GM18505 (cell line): ENCODE results near the gene LPGAT1.

Source experiments
- ATAC-seq: cut with Tn5 transposase; IDR thresholded peaks from one replicate; pipeline ENCODE4 v1.9.1; 2021; ENCODE audit not compliant: unreplicated experiment
- POLR2A ChIP-seq: IDR thresholded peaks from 4 replicates; pipeline ENCODE4 v1.6.1; 2011; ENCODE audit warnings: borderline replicate concordance; ENCODE audit not compliant: insufficient read depth, insufficient read length; ENCODE audit errors: extremely low read depth

LPGAT1 gene

DNA sequence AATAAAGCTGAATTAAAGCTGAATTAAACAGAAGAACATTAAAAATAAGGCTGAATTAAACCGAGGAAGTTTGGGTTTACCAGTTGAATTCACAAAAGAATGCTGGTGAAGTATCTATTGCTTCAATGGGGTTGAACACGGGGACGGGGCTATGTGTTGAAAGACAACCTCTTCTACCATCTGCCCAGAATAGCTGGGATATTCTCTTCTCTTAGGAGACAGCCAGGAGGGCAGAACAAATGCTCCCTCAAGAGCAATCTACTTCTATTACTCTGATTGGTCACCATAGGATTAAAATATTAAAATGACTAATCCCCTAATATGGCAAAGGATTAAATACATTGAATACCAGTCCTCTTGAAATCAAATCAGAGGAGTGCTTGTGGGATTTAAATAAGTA lies 68.4 kb downstream of the LPGAT1 start:
- no peak for ATAC-seq
- TF ChIP-seq POLR2A: no peak

DNA sequence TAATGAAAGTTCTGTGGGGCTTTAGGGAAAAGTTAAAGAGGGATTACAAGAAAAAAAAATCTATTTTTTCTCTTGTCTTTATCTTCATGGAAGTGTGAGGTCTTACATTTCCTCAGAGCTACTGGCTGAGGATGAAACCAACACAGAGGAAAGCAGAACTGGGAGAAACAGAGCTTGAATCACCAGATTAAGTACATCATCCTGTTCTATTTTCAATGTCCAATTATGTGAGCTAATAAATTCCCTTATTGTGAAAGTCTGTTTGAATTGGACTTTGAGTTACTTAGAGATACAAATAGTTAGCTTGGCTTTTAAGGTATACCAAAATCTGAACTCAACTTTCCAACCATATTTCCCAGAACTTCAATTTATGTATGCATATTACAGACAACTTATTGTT lies 69.2 kb downstream of the LPGAT1 start:
- TF ChIP-seq POLR2A: no peak
- ATAC-seq: no peak

DNA sequence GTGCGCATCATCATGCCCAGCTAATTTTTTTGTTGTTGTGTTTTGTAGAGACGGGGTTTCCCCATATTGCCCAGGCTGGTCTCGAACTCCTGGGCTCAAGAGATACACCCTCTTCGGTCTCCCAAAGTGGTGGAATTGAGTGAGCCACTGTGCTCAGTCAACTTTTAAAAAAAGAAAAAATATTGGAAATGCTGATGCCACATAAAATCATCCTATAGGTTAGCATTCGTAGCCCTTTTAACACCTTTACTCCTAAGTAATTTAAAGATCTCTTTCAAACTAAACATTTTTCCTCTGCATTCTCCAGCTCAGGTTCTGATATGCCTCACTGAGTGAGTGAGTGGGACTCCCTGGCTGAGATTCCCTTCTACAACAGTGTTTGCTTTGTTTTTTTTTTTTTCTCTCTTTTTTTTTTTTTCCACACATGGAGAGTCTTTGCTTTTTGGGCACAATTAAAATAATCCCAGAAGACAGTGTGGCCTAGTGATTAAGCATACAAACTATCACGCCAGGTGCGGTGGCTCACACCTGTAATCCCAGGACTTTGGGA lies 74.0 kb downstream of the LPGAT1 start:
- no peak for TF ChIP-seq POLR2A
- ATAC-seq: no peak

DNA sequence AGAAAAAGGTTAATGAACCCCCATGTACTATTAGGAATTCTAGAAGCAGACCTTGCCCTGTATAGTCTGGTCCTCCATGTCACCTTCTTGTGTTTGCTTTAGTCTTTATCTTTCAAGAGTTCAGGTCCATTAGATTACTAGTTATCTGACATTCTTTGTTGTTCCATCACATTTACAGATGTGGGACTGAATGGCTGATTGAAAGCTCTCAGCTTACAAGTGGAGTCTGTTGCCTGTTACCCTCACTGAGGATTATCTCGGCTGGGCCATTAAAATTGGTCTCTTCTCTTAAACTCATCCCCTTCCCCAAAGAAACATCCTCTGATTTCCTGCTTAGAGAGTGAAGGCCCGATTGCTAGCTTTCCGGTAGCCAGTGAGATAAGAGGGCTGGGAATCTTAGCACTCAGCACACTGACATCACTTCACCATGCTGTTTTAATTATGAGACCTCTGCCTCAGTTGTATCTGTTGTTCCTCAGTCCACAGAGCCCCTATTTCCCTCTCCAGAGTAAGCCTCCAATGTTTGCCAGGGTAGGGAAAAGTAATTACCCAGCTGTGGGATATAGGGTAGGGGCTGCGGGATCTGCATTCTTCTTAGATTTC lies 76.8 kb downstream of the LPGAT1 start:
- no peak for TF ChIP-seq POLR2A
- ATAC-seq: no peak

DNA sequence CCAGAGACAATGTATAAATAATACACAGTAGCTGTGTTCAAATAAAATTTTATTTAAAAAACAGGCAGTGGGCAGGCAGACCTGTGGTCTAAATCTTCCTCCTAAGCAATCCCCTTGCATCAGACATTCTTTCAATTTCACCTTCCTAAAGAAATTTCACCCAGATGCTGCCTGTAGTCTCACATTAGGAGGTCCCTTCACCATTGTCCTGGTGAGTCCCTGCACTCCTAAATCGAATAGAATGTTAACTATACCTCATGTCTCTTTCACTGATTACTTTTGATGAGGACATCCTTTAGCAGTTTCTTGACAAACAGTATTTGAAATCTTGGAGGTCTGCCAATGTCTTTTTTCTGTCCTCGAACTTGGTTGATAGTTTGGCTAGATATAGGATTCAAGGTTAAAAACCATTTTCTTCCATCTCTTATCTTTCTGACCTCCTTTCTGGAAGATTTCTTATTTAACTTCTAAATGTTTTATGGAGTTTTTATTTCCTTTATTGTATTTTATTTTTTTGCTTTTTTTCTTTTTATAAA lies 77.5 kb downstream of the LPGAT1 start:
- no peak for TF ChIP-seq POLR2A
- ATAC-seq: no peak

DNA sequence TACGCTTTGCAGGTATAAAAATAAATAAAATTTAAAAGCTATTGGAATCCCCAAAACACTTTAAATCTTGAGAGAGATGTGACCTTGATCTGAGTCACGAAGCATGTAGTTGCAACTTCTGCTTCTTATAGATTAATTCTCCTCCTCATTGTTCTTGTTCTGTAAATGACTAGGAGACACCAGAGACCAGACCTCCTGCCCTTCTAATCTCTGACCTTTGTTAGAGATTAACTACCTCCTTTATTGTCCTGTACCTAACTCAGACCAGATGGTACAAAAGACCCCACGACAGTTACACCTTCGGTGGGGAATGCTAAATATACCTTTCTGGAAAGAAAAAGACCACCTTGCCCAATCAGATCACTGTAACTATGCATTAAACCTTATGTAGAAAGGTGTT lies 78.2 kb downstream of the LPGAT1 start:
- ATAC-seq: no peak
- TF ChIP-seq POLR2A: no peak

DNA sequence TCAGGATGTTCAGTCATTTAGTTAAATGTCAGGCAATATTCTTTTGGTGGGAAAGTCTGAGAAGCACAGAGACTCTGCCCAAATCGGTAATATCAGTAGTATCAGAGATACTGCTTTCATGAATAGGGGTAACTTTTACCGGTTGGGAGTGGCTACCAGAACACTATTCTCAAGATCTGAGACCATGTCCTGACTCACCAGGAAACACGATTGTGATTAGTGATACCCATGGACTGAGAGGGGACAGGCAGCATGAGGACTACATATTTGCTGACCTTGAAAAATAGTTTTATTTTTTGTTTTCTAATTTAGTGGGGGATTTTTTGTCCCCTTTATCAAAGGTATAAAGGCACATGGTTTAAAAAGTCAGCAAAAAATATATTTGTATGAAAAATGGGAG lies 79.1 kb downstream of the LPGAT1 start:
- no peak for ATAC-seq

DNA sequence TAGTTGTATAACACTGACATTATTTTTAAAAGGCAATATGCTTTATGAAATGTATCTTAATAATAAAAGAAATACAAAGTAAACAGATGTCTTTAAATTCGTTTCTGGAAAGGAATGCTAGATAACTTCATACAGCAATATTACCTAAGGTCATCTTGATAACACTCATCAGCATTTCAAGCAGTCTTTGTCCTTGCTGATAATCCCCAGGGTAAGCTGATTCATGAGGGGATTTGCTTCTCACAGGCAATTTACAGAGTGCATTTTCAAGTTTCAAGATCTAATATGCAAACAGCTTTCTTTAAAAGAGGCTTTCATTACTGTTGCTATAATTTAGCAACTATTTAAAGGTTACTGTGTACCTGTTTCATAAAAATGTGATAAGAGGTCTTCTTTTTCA lies 80.0 kb downstream of the LPGAT1 start:
- no peak for ATAC-seq
- TF ChIP-seq POLR2A: no peak

More for the DNA sequence above, 79.1 kb downstream of the LPGAT1 start:
- no peak for TF ChIP-seq POLR2A

DNA sequence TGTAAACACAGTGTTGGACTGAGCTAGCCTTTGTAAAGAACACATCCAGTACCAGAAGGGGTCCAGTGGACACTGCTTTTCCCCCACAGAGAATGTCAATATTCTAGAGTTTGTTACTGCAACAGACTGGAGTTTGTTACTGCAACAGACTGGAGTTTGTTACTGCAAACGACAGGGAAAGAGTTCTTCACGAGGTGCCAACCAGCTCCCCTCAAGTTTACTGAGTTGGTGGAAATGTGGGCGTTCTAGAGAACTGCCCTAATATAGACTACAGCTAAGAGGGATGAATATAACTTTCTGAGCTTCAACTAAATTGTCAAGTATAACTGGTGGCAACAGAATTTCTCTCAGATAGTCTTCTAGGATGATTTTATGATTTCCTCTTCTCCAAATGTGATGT lies 81.3 kb downstream of the LPGAT1 start:
- TF ChIP-seq POLR2A: no peak
- no peak for ATAC-seq

DNA sequence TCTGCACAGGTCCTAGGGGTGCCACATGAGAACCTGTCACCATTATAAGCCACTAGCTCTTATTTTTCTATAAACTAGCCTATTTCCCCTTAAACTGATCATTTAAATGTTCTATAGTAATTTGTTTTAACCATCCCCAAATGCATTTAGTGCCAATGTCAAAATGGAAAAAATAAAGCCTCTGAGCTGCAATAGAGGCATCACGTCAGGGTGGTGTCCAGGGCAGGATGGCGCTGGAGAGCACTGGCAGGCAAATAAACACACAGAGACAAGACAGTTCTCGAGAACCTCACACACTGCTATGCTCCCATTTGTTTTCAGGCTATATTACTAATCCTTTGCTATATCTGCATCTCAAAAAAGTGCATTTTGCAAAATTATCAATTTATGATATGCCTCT lies 81.8 kb downstream of the LPGAT1 start:
- ATAC-seq: no peak
- TF ChIP-seq POLR2A: no peak

DNA sequence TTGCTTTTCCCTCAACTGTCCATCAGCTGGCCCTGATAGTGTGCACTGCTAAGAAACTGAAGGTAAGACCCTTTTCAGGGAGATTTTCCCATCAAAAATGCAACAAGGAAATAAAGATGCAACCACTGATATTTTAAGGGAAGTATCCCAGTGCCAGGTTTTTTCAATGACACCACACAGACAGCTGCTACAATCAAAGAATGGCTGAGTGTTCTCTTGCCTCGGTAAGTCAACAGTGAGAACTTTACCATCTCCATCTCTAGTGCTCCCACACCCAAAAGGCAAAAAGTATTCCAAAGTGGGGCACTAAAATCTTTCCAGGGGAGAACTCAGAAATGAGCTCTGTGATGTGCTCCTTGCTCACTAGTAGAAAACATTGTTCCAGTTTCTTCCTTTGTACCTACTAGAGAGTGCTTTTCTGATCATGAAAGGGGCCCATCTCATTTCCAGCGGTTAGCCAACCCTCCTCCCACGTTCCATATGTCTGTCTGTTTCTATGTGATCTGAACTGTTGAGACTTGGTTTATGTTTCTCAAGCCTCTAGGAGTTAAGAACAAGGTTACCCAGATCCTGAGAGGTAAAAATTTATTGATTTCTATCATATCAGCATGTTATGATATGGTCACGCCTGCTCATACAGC lies 87.6 kb downstream of the LPGAT1 start:
- ATAC-seq: no peak
- no peak for TF ChIP-seq POLR2A

DNA sequence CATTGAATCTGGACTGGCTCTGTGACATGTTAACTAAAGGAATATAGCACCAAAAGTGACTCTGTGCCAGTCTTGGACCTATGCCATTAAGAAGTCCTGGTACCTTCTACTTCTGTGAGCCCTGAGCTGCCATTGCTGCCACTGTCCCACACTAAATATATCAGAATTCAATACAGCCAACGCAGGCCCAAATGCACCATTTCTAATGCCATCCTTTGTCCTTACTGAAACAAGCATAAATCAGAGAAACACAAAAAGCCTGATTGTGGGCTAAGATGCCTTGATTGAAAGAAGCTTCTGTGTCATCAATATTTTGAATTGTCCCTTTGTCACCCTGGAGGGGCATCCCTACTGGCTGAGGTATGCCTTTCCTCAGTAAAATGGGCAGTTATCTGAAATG lies 88.3 kb downstream of the LPGAT1 start:
- no peak for TF ChIP-seq POLR2A
- no peak for ATAC-seq

DNA sequence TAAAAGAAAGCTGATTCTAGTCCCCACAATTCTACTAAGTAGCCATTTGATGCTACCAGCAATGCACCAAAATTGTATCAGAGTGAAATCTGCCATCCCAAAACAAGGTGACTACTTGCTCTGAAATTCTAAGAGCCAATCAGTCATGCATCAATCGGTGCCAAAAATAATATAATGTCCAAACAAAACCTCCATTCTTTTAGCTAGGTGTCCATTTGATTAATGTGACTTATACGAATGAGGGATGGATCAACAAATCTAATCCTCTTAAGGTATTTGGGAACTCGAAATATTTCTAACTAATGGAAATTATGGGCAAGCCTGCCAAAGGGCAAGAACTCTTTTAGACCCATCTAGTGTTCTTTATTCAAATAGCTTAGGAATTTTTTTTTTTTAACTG lies 88.8 kb downstream of the LPGAT1 start:
- no peak for TF ChIP-seq POLR2A
- no peak for ATAC-seq

DNA sequence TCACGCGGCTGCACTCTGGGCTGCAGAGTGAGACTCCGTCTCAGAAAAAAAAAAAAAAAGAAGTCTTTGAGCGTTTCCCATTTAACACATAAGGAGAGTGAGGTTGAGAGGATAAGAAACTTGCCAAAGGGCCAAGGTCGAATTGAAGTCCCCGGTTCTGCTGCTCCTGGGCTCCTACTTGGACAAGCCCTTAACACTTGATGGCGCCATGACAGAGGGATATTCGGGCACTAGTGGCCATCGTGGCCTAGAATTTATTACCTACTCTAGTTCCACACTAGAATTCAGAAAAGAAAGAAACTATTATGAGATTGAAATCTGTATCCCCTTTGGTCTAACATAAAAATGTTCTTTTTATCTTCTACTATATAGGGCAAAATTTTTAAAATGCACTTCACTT lies 89.4 kb downstream of the LPGAT1 start:
- no peak for TF ChIP-seq POLR2A
- ATAC-seq: no peak
